H1 (cell line): ENCODE measurements around the gene CWC25. TPM values are rescaled to one million over a fixed set of nuclear protein-coding genes. Genes with fewer than 3 reads are reported as not detected.

Experiments used
- FOSL1 ChIP-seq: IDR thresholded peaks from 2 replicates; pipeline ENCODE4 v1.6.1; 2011; ENCODE audit warnings: mild to moderate bottlenecking, low read depth, low read length, moderate library complexity; ENCODE audit not compliant: insufficient read depth
- polyA plus RNA-seq, 7 experiments: library from polyadenylated mRNA; depleted of rRNA in 3 of 7; stranded (reverse) in 5 of 7; unstranded in 2 of 7; fragments of >200 nt in 5 of 7; fragments of 200-250 nt in 2 of 7; gene quantifications; 1 replicate in 5 of 7; 2 replicates in 1 of 7; 4 replicates in 1 of 7; pipeline versions ENCODE4 v1.2.1 to v1.2.3, GENCODE V29; 2011 to 2013; ENCODE audit warnings: missing spikeins in 2 of 7, mixed read lengths in 2 of 7
- total RNA-seq: library from RNA; stranded (reverse); fragmentation: NEBNext Ultra II Directional; extraction: Animal tissue kit (Norgen Biotek cat#: 25700); gene quantifications from 2 replicates; pipeline ENCODE4 v1.2.1, GENCODE V29; 2021
- TF ChIP-seq, protein P1 (sequence below): fragments of 300-600 bp; sonication (generic); IDR thresholded peaks from 2 replicates; pipeline ENCODE4 v1.7.1; 2012; ENCODE audit warnings: low read length, moderate library complexity, mild to moderate bottlenecking, inconsistent platforms; ENCODE audit not compliant: insufficient replicate concordance

The CWC25 gene
- total and polyA plus RNA-seq, 2 of the 8 experiments (the other 6 are each of a cell fraction or from before 2014, with no cell fraction given) = 11.1 to 13.1 TPM

DNA sequence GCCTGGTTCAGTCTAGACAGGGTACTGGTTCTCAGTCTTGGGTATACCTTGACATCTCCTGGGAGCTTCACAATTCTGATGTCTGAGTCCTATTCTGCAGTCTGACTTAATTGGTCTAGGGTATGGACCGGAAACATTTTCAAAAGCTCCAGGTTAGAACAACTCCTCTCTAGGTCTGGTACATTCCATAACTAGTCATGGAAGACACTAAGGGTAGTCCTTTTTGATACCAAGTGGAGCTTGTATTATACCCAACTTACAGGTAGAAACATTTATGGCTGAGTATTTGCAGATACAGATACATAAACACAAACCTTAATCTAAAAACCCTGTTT, 23.4 kb upstream of the CWC25 start (continued):
- TF ChIP-seq, protein P1, sequence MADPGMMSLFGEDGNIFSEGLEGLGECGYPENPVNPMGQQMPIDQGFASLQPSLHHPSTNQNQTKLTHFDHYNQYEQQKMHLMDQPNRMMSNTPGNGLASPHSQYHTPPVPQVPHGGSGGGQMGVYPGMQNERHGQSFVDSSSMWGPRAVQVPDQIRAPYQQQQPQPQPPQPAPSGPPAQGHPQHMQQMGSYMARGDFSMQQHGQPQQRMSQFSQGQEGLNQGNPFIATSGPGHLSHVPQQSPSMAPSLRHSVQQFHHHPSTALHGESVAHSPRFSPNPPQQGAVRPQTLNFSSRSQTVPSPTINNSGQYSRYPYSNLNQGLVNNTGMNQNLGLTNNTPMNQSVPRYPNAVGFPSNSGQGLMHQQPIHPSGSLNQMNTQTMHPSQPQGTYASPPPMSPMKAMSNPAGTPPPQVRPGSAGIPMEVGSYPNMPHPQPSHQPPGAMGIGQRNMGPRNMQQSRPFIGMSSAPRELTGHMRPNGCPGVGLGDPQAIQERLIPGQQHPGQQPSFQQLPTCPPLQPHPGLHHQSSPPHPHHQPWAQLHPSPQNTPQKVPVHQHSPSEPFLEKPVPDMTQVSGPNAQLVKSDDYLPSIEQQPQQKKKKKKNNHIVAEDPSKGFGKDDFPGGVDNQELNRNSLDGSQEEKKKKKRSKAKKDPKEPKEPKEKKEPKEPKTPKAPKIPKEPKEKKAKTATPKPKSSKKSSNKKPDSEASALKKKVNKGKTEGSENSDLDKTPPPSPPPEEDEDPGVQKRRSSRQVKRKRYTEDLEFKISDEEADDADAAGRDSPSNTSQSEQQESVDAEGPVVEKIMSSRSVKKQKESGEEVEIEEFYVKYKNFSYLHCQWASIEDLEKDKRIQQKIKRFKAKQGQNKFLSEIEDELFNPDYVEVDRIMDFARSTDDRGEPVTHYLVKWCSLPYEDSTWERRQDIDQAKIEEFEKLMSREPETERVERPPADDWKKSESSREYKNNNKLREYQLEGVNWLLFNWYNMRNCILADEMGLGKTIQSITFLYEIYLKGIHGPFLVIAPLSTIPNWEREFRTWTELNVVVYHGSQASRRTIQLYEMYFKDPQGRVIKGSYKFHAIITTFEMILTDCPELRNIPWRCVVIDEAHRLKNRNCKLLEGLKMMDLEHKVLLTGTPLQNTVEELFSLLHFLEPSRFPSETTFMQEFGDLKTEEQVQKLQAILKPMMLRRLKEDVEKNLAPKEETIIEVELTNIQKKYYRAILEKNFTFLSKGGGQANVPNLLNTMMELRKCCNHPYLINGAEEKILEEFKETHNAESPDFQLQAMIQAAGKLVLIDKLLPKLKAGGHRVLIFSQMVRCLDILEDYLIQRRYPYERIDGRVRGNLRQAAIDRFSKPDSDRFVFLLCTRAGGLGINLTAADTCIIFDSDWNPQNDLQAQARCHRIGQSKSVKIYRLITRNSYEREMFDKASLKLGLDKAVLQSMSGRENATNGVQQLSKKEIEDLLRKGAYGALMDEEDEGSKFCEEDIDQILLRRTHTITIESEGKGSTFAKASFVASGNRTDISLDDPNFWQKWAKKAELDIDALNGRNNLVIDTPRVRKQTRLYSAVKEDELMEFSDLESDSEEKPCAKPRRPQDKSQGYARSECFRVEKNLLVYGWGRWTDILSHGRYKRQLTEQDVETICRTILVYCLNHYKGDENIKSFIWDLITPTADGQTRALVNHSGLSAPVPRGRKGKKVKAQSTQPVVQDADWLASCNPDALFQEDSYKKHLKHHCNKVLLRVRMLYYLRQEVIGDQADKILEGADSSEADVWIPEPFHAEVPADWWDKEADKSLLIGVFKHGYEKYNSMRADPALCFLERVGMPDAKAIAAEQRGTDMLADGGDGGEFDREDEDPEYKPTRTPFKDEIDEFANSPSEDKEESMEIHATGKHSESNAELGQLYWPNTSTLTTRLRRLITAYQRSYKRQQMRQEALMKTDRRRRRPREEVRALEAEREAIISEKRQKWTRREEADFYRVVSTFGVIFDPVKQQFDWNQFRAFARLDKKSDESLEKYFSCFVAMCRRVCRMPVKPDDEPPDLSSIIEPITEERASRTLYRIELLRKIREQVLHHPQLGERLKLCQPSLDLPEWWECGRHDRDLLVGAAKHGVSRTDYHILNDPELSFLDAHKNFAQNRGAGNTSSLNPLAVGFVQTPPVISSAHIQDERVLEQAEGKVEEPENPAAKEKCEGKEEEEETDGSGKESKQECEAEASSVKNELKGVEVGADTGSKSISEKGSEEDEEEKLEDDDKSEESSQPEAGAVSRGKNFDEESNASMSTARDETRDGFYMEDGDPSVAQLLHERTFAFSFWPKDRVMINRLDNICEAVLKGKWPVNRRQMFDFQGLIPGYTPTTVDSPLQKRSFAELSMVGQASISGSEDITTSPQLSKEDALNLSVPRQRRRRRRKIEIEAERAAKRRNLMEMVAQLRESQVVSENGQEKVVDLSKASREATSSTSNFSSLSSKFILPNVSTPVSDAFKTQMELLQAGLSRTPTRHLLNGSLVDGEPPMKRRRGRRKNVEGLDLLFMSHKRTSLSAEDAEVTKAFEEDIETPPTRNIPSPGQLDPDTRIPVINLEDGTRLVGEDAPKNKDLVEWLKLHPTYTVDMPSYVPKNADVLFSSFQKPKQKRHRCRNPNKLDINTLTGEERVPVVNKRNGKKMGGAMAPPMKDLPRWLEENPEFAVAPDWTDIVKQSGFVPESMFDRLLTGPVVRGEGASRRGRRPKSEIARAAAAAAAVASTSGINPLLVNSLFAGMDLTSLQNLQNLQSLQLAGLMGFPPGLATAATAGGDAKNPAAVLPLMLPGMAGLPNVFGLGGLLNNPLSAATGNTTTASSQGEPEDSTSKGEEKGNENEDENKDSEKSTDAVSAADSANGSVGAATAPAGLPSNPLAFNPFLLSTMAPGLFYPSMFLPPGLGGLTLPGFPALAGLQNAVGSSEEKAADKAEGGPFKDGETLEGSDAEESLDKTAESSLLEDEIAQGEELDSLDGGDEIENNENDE = no peak
- TF ChIP-seq FOSL1 = no peak
